ENCODE results near the gene MTR.

- TF ChIP-seq FOXM1 (IDR thresholded peaks at IDR 0.05; ENCODE audit: borderline replicate concordance) (no peak), SUZ12 (IDR thresholded peaks at IDR 0.05) (no peak), TARDBP (IDR thresholded peaks at IDR 0.05) (no peak), FOXK2 (IDR thresholded peaks at IDR 0.05) (no peak)
Observed at GRCh38 chr1:236854605-236854983, 59.5 kb downstream of the MTR start.
